Camera-type eye (tissue), 1 donor: Measurements from ENCODE around the gene GORASP2. TPM values are rescaled to one million over a fixed set of nuclear protein-coding genes. Genes with fewer than 3 reads are reported as not detected.

ENCODE experiments used
- total RNA-seq: library from RNA; depleted of rRNA; stranded (reverse); fragments of >200 nt; gene quantifications from one replicate; pipeline ENCODE4 v1.2.3, GENCODE V29; 2014

Gene GORASP2
- total RNA-seq, result 44.5 TPM

GRCh38 chr2:170928824-170929685 is at the start of gene GORASP2:
Gene GORASP2 (plus strand): TSS chr2:170929253. CDS start chr2:170929341, 88 bp downstream.

Other genes with a start within 250 kb of the GORASP2 start
- 0.77 TPM for gene SP5, start 213.9 kb upstream of the GORASP2 start, total RNA-seq
- not detected for gene ERICH2, start 158.9 kb upstream of the GORASP2 start, total RNA-seq
- gene GAD1, start 112.4 kb upstream of the GORASP2 start, total RNA-seq, result 25.1 TPM
- 54.4 TPM for gene TLK1, start 231.6 kb downstream of the GORASP2 start, total RNA-seq